HEK293 (cell line): ENCODE results near the gene CENPQ.

ENCODE experiments used
- EGR2 ChIP-seq: fragments of 450-650 bp; formaldehyde crosslinking; IDR thresholded peaks from 2 replicates; pipeline ENCODE4 v1.5.1; 2016; ENCODE audit warnings: low read depth, missing biosample characterization, missing genetic modification characterization
- MYNN ChIP-seq: fragments of 450-650 bp; formaldehyde crosslinking; IDR thresholded peaks from 2 replicates; pipeline ENCODE4 v1.5.1; 2016; ENCODE audit warnings: missing biosample characterization, missing genetic modification characterization, borderline replicate concordance
- REPIN1 ChIP-seq: fragments of 450-650 bp; formaldehyde crosslinking; IDR thresholded peaks from 2 replicates; pipeline ENCODE4 v1.5.1; 2017; ENCODE audit warnings: missing biosample characterization, missing genetic modification characterization, low read depth
- YY1 ChIP-seq: fragments of 450-650 bp; formaldehyde crosslinking; IDR thresholded peaks from 2 replicates; pipeline ENCODE4 v1.5.1; 2018; ENCODE audit warnings: missing biosample characterization, missing genetic modification characterization
- ZNF121 ChIP-seq: fragments of 450-650 bp; formaldehyde crosslinking; IDR thresholded peaks from 2 replicates; pipeline ENCODE4 v1.5.1; 2016; ENCODE audit warnings: missing biosample characterization, missing genetic modification characterization
- ZNF248 ChIP-seq: fragments of 450-650 bp; formaldehyde crosslinking; IDR thresholded peaks from 2 replicates; pipeline ENCODE4 v1.5.1; 2017; ENCODE audit warnings: missing biosample characterization, missing genetic modification characterization
- ZSCAN18 ChIP-seq: fragments of 450-650 bp; formaldehyde crosslinking; IDR thresholded peaks from 2 replicates; pipeline ENCODE4 v1.5.1; 2016; ENCODE audit warnings: missing biosample characterization, missing genetic modification characterization
- TF ChIP-seq, protein P1 (sequence below): fragments of 450-650 bp; formaldehyde crosslinking; IDR thresholded peaks from 2 replicates; pipeline ENCODE4 v1.5.1; 2016; ENCODE audit warnings: missing biosample characterization, missing genetic modification characterization

GRCh38 chr6:49524541-49524940 is 61.4 kb downstream of the CENPQ start:
- TF ChIP-seq EGR2 (tag by site-specific recombination) (no peak), MYNN (tag by site-specific recombination) (no peak), ZSCAN18 (no peak), YY1 (tag by site-specific recombination) (no peak), ZNF121 (no peak), ZNF248 (tag by site-specific recombination) (no peak), REPIN1 (tag by site-specific recombination) (no peak)
- TF ChIP-seq, protein P1, sequence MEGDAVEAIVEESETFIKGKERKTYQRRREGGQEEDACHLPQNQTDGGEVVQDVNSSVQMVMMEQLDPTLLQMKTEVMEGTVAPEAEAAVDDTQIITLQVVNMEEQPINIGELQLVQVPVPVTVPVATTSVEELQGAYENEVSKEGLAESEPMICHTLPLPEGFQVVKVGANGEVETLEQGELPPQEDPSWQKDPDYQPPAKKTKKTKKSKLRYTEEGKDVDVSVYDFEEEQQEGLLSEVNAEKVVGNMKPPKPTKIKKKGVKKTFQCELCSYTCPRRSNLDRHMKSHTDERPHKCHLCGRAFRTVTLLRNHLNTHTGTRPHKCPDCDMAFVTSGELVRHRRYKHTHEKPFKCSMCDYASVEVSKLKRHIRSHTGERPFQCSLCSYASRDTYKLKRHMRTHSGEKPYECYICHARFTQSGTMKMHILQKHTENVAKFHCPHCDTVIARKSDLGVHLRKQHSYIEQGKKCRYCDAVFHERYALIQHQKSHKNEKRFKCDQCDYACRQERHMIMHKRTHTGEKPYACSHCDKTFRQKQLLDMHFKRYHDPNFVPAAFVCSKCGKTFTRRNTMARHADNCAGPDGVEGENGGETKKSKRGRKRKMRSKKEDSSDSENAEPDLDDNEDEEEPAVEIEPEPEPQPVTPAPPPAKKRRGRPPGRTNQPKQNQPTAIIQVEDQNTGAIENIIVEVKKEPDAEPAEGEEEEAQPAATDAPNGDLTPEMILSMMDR (tag by site-specific recombination) = no peak
